NT2/D1 (cell line): ENCODE measurements around the gene CLEC4G.
"Not testable (repeated sequence)": the region's sequence is repeated elsewhere in the genome, so short reads cannot be mapped to it uniquely, and the experiment has no call there.

Source experiments
- YY1 ChIP-seq: IDR thresholded peaks from 2 replicates; pipeline ENCODE4 v1.6.1; 2011; ENCODE audit not compliant: insufficient read length, insufficient read depth
- ZNF274 ChIP-seq: IDR thresholded peaks from 2 replicates; pipeline ENCODE4 v1.6.1; 2011; ENCODE audit warnings: mild to moderate bottlenecking, low read depth, low read length

- TF ChIP-seq ZNF274, YY1: not testable (repeated sequence)
Measured at GRCh38 chr19:7765043-7765442, 33.1 kb upstream of the CLEC4G start.
